Mesenteric fat pad (tissue), 1 donor: Measurements from ENCODE around the gene CCBE1. TPM values are rescaled to one million over a fixed set of nuclear protein-coding genes. Genes with fewer than 3 reads are reported as not detected.

ENCODE experiments used
- DNase-seq: peaks from one replicate; pipeline ENCODE4 v3.0.0-alpha.2; 2020; ENCODE audit warnings: low spot score
- total RNA-seq: library from RNA; stranded (reverse); fragmentation: NEBNext Ultra II Directional; extraction: Animal tissue kit (Norgen Biotek cat#: 25700); gene quantifications from one replicate; pipeline ENCODE4 v1.2.1, GENCODE V29; 2021
- donor health status: DM: yes; HTN: yes; CAD: no.

CCBE1 gene
- total RNA-seq, 1 donor from 2014 or later: 2.3 TPM

DNA sequence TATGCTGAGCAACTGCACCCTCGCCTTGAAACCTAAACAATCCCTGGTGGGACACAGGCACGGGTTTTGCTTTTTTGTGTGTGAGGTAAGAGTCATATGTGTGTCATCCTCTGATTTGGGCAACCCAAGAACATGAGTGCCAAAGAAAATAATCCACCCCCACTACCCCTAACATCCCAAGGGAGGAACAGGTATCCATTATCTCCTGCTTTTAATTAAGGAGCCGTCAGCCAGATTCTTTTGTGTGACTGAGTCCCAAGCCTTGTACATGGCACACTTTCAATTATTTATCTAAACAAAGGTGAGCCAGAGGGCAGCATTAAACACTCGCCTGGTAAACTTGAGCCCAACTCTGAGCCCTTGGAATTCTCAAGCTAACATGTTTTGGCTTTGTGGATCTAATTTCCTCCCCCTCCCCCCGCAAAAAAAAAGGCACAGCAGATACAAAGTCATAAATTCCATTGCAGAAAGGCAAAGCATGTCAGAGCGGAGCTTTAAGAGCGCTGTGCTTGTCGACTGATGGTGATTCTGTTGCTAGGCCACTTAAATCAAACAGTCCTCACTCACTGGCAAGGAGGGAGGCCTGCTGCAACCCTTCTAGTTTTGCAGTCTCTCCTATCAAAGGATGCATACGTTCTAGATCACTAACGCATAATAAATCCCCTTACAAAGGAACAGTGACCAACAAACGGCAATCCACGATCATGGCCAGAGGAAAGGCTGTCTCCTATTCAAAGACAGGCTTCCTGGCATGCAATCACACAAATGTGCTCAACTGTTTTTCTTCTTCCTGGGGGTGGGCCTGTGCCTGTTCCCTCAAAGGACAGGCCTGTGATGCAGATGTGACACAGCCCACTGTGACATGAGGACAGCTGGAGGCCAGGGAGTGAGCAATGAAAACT, 194.7 kb downstream of the CCBE1 start:
- no peak for DNase-seq

DNA sequence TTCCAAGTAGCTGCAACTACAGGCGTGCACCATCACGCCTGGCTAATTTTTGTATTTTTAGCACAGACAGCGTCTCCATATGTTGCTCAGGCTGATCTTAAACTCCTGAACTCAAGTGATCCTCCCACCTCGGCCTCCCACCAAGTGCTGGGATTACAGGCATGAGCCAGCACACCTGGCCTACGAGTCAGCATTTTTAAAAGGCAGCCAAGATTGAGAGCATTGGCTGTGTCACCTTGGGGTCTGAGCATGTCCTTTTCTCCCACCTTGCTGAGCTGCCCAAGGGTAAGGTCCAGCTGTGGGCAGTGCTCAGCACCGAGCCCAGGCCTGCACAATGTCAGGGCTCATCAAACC, 195.3 kb downstream of the CCBE1 start:
- DNase-seq: no peak

DNA sequence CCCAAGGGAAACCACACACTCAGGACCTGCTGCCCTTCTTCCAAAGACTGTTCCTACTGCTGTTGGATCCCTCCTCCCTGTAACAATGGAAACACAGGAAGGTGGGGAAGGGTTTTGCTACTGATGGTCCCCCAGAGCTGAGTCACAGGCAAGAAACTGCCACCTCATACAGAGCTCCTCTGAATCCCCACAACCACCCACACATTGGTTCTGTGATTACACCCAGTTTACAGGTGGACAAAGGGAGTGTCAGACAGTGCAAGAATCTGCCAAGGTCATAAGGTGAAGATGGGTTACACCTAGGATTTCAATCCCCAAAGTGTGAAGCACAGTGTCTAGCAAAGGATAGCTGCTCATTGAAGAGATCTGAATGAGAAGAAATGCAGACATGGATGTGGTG, 196.5 kb downstream of the CCBE1 start:
- DNase-seq: no peak

DNA sequence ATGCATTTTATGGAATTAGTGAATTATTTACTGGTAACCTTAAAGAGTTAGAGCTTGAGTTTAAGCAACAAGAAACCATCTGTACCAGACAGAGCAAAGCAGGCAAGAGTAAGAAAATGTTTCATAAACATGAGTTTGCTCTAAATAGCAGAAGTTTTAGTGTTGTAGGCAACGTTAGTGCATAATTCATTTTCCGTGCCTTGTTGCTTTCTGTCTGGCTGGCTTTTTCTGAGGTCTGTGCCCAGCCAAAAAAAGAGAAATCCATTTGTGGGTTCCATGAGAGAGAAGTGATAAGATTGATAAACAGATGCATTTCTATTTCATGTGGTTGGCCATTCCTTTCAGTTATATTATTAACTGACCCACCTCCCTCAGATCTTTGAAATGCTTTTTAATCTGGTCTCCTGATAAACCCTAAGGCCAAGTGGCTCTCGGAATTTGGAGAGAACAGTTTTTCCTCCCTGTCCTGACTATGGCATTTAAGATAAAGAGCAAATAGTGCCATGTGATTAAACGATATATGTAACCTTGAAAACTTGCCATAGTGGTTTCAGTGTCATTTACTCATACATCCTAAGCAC, 198.6 kb downstream of the CCBE1 start:
- DNase-seq: no peak

DNA sequence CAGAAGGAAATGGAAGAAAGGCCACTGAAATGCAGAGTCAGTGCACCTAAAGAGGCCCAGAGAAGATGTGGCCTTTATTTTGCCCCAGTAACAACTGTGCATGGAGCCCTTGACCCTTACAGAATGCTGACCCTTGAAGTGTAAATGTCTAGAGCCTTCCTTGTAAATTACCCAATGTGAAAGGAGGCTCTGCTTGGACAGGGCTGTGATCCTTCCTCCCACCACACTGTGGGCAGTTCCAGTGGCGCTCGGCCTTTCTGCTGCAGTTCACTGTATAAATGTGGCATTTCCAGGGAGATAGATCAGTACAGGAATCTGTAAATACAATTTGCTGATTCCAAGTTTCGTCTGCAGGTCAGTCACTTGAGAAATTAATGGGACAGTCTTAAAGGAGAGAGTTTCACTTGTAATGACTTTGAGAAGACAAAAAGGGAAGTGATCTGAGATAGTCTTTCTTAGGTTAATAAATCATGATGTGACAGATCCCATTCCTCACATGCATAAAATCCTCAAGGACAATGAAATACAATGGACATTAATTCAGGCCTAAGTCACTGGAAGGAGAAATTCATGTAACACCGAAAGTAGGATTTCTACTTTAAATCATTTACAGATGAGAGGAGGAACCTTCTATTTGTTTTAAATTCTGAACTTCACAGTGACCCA, 204.3 kb downstream of the CCBE1 start:
- DNase-seq: no peak

DNA sequence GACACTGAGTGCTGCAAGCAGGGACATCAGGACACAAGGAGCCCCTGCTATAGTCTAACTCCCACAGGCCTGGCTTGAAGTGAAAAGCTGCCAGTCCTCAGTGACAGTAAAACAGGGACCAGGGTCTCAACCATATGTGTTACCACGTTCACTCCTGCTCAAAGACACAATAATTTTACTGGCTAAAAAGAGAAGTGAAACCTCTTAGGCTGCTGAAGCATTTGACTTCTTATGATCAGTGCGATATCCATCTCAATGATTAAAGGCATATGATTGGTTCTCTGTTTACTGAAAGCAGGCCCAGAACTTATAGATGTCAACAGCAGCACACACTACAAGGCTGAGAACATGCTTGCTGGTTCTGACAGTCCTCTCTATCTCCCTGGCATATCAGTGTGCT, 208.3 kb downstream of the CCBE1 start:
- DNase-seq: no peak

DNA sequence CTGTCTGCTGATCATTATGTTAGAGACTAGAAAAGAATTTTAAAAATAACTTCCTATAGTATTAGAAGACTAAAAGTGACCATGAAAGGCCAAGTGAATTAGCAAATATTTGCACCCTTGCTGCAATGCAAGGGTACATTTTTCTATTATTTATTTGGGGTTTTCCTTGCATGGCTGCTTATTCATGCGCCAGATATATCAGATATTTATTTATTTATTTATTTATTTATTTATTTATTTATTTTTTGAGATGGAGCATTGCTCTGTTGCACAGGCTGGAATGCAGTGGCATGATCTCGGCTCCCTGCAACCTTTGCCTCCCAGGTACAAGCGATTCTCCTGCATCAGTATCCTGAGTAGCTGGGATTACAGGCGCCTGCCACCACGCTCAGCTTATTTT, 211.8 kb downstream of the CCBE1 start:
- DNase-seq: no peak

DNA sequence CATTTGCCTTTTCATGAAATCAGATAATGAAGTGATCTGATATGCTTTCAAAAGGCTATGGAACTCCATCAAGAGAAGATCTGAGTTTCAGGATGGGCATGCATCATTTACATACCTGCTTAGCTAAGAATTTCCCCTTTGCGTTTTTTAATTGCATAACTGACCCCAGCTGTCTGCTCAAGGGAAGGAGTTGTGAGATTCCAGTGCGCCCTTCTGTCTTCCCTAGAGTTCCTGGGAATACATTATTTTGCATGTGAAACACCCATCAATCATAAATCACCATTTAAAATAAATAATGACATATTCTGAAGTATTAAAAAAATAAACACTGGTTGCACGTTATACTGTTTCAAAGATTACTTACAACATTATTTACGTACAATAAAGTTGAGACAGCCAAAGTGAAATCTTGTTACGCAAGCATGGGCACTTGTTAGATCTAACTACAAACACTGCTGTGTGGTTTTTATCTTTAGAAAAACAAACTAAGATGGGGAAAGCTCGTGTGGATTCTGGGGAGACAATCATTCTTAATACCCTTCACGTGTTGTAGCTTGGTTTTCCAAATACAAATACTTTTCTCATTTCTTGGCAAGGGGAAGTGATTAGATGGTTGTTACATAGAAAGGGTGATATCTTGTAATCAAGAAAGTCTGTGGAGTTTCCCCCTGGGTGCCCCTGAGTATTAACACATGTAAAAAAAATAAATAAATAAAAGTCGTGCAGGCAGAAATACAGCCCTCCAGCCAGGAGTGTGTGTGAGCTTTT, 212.5 kb downstream of the CCBE1 start:
- DNase-seq: no peak

DNA sequence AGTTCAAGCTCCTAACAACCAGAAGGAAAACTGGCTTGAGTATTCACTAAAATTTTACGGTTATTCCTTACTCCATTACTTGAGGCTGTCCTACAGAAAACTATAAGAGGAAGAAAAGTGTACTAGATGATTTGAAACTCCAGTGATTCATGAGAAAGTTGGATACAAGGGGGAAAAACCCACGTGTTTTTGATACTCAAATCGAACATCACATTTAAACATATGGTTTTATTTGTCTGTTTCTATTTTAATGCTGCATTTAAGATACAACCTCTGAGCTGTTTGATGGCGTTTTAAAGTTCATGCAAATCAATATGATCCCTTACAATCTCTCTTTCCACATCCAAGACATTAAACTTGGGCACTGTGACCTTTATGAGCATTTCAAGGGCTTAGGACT, 213.1 kb downstream of the CCBE1 start:
- DNase-seq: no peak

DNA sequence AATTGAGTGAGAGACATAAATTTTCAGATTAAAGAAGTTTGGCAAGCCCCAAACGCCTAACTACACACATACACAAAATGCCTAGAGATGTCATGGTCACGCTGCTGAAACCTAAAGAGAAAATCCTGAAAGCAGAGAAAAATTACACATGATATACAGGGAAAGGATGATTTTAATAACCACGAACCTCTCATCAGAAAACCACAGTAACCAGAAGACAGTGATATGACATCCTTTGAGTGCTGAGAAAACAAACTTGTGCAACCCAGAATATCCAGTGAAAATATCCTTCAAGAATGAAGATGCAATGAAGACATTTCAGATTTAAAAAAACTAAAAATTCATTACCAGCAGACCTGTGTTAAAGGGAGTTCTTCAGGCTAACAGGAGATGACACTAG, 215.8 kb downstream of the CCBE1 start:
- no peak for DNase-seq

DNA sequence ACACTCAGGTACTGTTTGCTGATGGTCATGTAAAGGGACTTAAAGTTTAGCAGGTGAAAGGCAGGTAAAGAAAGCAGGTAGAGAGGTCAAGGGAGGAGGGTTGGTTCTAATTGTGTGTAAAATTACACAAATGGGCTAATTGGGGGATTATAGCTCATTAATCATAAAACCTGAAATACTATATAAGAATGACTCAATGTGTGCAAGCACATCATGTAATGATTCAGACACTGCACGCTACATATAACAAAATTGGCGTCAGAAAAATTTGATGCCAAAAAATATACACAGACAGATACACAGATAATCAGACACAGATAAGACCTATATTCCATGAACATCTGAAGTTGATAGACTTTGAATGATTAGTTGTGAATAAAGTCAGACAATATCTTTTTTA, 217.4 kb downstream of the CCBE1 start:
- no peak for DNase-seq

DNA sequence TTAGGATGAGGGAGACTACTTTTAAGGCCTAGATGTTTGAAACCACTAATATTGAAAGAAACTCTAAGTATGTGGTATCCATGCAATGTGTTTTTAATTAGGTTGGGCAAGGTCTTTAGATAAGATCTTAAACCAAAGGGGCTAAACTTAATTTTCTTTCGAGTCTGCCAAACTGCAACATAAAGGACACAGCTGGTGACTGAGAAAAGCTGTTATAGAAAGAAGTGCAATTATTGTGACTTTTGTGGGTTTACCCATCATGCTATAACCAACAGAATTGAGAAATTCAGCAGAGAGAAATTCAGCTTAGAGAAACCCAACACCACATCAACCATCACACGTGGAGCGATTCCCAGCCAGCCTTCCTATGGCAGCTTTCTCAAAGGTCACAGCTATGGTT, 218.6 kb downstream of the CCBE1 start:
- no peak for DNase-seq

DNA sequence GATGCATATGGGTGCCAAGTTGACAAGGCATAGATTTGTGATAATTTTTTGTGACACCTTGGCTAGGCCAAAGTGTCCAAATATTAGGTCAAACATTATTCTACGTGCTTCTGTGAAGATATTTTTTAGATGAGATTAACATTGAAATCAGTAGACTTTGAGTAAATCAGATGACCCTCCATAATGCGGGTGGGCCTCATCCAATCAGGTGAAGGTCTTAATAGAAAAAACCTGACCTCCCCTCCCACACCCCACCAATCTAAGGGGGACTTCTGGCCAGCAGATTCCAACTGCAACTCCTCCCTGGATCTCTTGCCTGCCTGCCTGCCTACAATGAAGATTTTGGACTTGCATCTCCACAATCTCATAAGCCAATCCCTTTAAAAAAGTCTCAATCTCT, 219.4 kb downstream of the CCBE1 start:
- DNase-seq: no peak

DNA sequence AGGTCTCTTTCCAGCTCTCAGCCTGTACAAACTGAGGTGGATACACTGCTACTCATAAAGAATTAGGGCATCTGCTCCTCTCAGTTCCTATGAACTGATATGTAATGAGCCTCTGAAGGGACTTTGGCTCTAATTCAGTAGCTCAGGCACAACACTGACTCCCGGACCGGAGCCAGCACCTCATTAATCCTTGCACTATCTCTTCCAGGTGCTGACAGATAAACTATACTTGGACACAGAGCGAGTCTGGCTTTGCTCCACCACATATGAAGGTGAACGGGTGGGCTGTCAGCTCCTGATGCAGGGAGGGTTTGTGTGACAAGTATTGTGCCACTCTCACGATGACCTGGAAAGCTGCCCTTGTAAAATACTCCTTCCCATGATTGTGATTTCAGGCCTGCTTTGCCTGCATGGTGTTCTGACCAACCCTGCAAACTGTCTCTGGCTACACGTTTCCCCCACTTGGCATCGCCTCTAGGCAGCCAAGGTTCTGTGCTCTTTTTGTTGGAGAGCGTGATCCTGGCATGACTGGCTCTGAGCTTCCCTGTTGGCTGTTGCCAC, 226.6 kb downstream of the CCBE1 start:
- no peak for DNase-seq

DNA sequence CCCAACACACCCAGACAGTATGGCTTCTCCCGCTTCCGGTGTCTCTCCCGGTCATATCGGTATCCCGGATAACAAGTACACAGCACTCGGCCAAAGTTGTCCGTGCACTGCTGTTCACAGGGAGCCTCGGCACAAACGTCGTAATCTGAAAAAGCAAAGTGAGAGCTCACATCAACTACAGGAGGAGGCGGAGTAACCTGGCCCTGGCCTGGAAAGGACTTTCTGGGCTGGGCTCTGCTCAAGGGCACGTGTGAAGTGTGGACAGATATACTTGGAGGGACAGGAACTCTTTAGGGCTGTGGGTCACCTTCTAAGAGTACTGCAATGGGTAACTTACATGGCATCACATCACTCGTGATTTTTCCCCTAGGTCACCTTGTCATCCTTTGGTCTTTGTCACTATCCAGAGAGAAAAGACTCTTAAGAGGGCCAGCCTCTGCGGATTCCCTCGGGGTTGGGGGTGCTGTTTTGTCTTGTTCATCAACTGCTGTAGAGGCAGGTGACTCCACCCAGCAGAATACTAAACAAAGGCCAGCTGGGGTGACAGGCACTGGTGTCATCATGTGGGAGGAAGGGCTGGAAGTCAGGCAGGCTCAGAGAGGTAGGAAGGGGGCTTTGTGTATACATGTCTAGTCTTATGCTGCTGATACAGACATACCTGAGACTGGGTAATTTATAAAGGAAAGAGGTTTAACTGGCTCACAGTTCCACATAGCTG, 227.6 kb downstream of the CCBE1 start:
- DNase-seq: no peak

DNA sequence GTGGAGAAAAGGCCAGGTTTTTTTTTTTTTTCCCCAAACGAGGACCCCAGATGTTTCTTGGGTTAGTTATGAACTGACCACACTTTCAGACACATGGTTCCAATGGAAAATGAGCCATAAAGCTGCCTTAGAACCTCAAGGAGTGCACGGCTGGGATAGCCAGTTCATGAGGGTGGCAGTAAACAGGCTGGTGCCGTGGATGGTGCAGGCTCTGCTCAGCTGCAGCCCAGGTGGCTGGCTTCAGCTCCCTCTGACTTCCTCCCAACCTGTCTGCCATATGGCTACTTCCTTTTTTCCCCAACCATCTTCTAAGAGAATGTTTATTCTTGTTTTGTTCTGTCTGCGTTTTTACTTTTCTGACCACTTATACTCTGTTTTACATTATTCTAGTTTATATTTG, 228.4 kb downstream of the CCBE1 start:
- no peak for DNase-seq

DNA sequence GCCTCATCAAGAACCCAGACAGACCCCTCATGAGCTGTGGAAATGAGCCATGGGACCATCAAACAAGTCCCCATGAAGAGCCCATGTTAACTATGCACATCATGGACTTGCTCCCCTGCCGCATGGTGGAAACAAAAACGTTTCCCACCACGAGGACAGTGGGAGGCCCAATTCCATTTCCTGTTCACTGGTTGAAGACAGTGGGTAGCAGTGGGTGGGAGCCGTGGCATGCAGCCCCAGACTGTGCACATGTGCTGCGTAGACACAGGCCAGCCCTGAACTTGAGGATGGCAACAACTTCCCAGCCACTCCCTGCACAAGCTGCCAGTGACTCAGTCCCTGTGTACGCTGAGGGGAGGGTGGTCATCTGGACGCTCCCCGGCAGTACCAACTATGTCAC, 229.7 kb downstream of the CCBE1 start:
- no peak for DNase-seq

DNA sequence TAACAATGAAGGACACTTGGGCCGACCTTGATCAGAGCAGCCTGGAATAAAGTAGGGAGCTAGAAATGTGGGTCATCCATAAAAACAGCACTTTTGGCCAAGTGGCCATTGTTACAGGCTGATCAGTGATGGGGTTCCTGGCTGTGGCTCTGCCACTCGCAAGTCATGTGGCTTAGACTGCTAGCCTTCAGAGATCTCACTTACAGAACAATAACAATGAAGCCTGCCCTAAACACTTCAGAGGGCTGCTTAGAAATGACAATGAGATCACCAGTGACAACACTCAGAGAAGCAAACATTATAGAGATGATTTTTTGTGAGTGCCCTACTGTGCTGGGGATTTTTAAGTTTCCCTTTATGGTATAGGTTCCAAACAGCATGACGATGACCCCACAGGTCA, 230.2 kb downstream of the CCBE1 start:
- no peak for DNase-seq

DNA sequence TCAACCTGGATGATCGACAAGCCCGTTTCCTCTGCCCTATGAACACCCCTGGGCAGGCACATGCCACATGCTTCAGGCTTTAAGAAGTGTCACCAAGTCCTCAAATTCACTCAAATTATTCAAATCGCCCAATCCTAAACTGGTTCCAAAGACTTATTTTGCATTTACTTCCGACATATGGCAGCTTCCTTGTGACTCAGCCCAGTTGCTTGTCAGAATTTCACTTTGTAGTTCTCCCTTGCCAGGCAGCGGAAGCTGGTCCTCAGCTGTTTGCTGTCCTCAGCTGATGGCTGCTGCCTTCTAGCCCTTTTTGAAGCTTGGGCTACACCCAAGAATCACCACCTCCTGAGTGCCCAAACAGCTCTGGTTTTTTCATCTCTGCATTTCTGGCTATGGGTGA, 232.7 kb downstream of the CCBE1 start:
- DNase-seq: no peak

DNA sequence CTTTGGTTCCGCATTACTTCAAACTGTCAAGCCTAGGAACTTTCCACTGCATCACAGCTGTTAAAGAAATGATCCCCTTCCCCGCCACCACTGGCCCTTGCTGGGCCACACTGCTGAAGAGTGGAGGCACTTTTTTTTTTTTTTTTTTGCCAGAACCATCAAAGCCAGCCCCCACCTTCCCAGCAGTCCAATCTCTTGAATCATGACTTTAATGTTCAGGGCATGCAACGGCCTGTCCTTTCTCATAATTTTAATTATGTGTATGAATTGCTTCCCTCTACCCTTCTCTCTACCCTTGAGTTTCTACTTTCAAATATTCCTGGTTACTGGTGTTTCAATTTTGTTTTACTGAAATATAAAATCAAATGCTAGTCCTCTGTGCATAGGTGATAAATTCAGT, 236.1 kb downstream of the CCBE1 start:
- no peak for DNase-seq

DNA sequence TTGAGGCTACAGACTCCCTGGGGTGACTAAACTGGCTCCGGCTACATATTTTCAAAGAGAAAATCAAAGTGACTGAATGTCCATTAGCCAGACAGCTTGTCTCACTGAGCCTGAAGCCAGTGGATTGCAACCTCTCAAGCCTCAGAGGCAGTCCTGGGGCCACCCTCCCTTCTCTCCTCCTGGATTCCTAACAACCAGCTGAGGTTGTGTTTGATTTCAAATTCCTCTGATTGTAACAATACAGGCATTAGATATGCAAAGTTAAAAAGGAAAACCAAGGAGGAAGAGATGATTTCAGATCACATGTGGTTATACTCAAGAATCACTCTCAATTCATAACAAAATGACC, 237.2 kb downstream of the CCBE1 start:
- DNase-seq: no peak
